Measurements from ENCODE around the gene SHANK3.
A peak's percentile ranks its signal among the peaks of the same experiment; 100 is the strongest.

The SHANK3 gene

GRCh38 chr22:50627642-50628542, 44.7 kb upstream of the SHANK3 start, which contains the start of gene ARSA (continued):
- TF ChIP-seq TSHZ1 (tag by site-specific recombination; IDR thresholded peaks at IDR 0.05; ENCODE audit: borderline replicate concordance) (no peak), ZNF362 (tag by site-specific recombination; IDR thresholded peaks at IDR 0.05) (no peak), ZNF580 (tag by site-specific recombination; IDR thresholded peaks at IDR 0.05) (no peak), WT1 (tag by site-specific recombination; IDR thresholded peaks at IDR 0.05) (no peak), ZNF510 (tag by site-specific recombination; IDR thresholded peaks at IDR 0.05; ENCODE audit: insufficient replicate concordance) (no peak), EGR2 (tag by site-specific recombination; IDR thresholded peaks at IDR 0.05; ENCODE audit: low read depth) (no peak), ZBTB21 (tag by site-specific recombination; IDR thresholded peaks at IDR 0.05) (no peak), ZNF18 (tag by site-specific recombination; IDR thresholded peaks at IDR 0.05) (no peak), ZNF600 (tag by site-specific recombination; IDR thresholded peaks at IDR 0.05) (no peak), IKZF3 (tag by site-specific recombination; IDR thresholded peaks at IDR 0.05) (no peak), MZF1 (tag by site-specific recombination; IDR thresholded peaks at IDR 0.05; ENCODE audit: borderline replicate concordance) (no peak), ZSCAN5A (tag by site-specific recombination; IDR thresholded peaks at IDR 0.05) (no peak), ZNF157 (tag by site-specific recombination; IDR thresholded peaks at IDR 0.05) (no peak), ZNF529 (tag by site-specific recombination; IDR thresholded peaks at IDR 0.05; ENCODE audit: insufficient replicate concordance) (no peak), PRDM6 (tag by site-specific recombination; IDR thresholded peaks at IDR 0.05) (no peak), ZBTB11 (tag by site-specific recombination; conservative IDR thresholded peaks at IDR 0.05; ENCODE audit: low read depth) (peak; percentile 74), ZNF426 (tag by site-specific recombination; IDR thresholded peaks at IDR 0.05) (no peak), ZNF544 (tag by site-specific recombination; IDR thresholded peaks at IDR 0.05) (no peak), ZNF221 (tag by site-specific recombination; IDR thresholded peaks at IDR 0.05; ENCODE audit: borderline replicate concordance) (no peak), REPIN1 (tag by site-specific recombination; IDR thresholded peaks at IDR 0.05; ENCODE audit: low read depth) (no peak), ZNF473 (tag by site-specific recombination; IDR thresholded peaks at IDR 0.05) (no peak), ZNF16 (tag by site-specific recombination; IDR thresholded peaks at IDR 0.05; ENCODE audit: low read depth) (no peak), ZNF341 (tag by site-specific recombination; IDR thresholded peaks at IDR 0.05; ENCODE audit: low read depth) (peak; percentile 24; the same call in 1 of the 2 replicates), ZEB2 (tag by site-specific recombination; IDR thresholded peaks at IDR 0.05) (0 out of 2 replicates have a peak, but pooled peaks have one; percentile 55)
